Measurements from ENCODE around the gene SCAMP5.

The SCAMP5 gene

DNA sequence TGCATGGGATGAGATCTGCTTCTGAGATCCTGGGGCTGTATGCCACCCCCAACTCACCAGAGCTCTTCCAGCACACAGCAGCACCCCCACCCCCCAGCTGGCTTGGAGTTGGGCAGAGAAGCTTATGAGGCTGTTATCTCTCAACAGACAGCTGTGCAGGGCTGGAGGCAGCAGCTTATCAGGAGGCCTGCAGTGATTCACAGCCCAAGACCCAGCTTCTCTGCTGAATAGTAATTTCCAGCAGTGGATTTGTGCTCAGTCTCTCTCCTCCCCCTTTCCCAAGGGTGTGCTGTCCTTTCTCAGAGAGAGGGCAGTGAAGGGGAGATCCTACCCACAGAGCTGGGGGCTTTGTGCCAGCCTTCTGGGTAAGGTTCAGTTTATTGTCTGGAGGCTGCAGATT, 40.8 kb upstream of the SCAMP5 start:
- TF ChIP-seq TAF1 (IDR thresholded peaks at IDR 0.05; ENCODE audit: low read depth) (no peak), EP300 (IDR thresholded peaks at IDR 0.05; ENCODE audit: borderline replicate concordance) (no peak), YY1 (IDR thresholded peaks at IDR 0.05; ENCODE audit: low read depth) (no peak), FOXM1 (IDR thresholded peaks at IDR 0.05; ENCODE audit: borderline replicate concordance, low read depth) (no peak), TCF12 (IDR thresholded peaks at IDR 0.05; ENCODE audit: low read depth) (no peak), ZBTB7A (IDR thresholded peaks at IDR 0.05; ENCODE audit: low read depth) (no peak), CEBPB (IDR thresholded peaks at IDR 0.05) (no peak), CREB1 (IDR thresholded peaks at IDR 0.05; ENCODE audit: low read depth) (no peak), TEAD4 (IDR thresholded peaks at IDR 0.05) (no peak), NFIC (IDR thresholded peaks at IDR 0.05) (no peak), RAD21 (IDR thresholded peaks at IDR 0.05; ENCODE audit: low read depth) (no peak), EGR1 (IDR thresholded peaks at IDR 0.05) (no peak)
- TF ChIP-seq, protein P1, sequence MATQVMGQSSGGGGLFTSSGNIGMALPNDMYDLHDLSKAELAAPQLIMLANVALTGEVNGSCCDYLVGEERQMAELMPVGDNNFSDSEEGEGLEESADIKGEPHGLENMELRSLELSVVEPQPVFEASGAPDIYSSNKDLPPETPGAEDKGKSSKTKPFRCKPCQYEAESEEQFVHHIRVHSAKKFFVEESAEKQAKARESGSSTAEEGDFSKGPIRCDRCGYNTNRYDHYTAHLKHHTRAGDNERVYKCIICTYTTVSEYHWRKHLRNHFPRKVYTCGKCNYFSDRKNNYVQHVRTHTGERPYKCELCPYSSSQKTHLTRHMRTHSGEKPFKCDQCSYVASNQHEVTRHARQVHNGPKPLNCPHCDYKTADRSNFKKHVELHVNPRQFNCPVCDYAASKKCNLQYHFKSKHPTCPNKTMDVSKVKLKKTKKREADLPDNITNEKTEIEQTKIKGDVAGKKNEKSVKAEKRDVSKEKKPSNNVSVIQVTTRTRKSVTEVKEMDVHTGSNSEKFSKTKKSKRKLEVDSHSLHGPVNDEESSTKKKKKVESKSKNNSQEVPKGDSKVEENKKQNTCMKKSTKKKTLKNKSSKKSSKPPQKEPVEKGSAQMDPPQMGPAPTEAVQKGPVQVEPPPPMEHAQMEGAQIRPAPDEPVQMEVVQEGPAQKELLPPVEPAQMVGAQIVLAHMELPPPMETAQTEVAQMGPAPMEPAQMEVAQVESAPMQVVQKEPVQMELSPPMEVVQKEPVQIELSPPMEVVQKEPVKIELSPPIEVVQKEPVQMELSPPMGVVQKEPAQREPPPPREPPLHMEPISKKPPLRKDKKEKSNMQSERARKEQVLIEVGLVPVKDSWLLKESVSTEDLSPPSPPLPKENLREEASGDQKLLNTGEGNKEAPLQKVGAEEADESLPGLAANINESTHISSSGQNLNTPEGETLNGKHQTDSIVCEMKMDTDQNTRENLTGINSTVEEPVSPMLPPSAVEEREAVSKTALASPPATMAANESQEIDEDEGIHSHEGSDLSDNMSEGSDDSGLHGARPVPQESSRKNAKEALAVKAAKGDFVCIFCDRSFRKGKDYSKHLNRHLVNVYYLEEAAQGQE (IDR thresholded peaks at IDR 0.05; ENCODE audit: low read depth) = no peak
- TF ChIP-seq, protein P2, sequence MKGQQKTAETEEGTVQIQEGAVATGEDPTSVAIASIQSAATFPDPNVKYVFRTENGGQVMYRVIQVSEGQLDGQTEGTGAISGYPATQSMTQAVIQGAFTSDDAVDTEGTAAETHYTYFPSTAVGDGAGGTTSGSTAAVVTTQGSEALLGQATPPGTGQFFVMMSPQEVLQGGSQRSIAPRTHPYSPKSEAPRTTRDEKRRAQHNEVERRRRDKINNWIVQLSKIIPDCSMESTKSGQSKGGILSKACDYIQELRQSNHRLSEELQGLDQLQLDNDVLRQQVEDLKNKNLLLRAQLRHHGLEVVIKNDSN (IDR thresholded peaks at IDR 0.05) = no peak
- TF ChIP-seq, protein P3, sequence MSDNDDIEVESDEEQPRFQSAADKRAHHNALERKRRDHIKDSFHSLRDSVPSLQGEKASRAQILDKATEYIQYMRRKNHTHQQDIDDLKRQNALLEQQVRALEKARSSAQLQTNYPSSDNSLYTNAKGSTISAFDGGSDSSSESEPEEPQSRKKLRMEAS (IDR thresholded peaks at IDR 0.05) = no peak

DNA sequence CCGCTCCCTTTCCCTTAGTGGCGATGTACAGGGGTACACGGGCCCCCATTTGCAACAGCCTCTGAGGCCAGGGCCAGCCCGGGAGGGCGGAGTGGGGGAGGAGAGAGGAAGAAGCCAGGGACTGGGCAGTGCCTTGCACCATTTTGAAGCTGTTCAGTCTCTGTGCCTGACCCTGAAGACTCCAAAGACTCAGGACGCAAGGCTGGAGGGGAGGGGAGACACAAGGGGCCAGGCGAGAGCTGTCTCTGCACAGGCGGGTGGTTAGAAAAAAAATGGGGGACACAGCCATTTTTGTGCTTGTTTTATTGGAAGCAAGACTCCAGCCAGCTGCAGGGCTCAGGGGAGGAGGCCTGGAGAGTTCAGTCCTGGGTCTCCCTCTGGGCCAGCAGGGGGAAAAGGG, 40.3 kb upstream of the SCAMP5 start:
- TF ChIP-seq FOXM1 (IDR thresholded peaks at IDR 0.05; ENCODE audit: borderline replicate concordance, low read depth) = no peak
- no peak for TF ChIP-seq CEBPB (IDR thresholded peaks at IDR 0.05)
- no peak for TF ChIP-seq EP300 (IDR thresholded peaks at IDR 0.05; ENCODE audit: borderline replicate concordance)
- TF ChIP-seq TEAD4 (IDR thresholded peaks at IDR 0.05) = no peak
- no peak for TF ChIP-seq NFIC (IDR thresholded peaks at IDR 0.05)
- no peak for TF ChIP-seq TAF1 (IDR thresholded peaks at IDR 0.05; ENCODE audit: low read depth)
- no peak for TF ChIP-seq EGR1 (IDR thresholded peaks at IDR 0.05)
- no peak for TF ChIP-seq RAD21 (IDR thresholded peaks at IDR 0.05; ENCODE audit: low read depth)
- TF ChIP-seq, protein P3 (IDR thresholded peaks at IDR 0.05) = no peak
- TF ChIP-seq, protein P2 (IDR thresholded peaks at IDR 0.05) = no peak
- TF ChIP-seq, protein P1 (IDR thresholded peaks at IDR 0.05; ENCODE audit: low read depth) = no peak
- no peak for TF ChIP-seq YY1 (IDR thresholded peaks at IDR 0.05; ENCODE audit: low read depth)
- no peak for TF ChIP-seq CREB1 (IDR thresholded peaks at IDR 0.05; ENCODE audit: low read depth)
- no peak for TF ChIP-seq TCF12 (IDR thresholded peaks at IDR 0.05; ENCODE audit: low read depth)

DNA sequence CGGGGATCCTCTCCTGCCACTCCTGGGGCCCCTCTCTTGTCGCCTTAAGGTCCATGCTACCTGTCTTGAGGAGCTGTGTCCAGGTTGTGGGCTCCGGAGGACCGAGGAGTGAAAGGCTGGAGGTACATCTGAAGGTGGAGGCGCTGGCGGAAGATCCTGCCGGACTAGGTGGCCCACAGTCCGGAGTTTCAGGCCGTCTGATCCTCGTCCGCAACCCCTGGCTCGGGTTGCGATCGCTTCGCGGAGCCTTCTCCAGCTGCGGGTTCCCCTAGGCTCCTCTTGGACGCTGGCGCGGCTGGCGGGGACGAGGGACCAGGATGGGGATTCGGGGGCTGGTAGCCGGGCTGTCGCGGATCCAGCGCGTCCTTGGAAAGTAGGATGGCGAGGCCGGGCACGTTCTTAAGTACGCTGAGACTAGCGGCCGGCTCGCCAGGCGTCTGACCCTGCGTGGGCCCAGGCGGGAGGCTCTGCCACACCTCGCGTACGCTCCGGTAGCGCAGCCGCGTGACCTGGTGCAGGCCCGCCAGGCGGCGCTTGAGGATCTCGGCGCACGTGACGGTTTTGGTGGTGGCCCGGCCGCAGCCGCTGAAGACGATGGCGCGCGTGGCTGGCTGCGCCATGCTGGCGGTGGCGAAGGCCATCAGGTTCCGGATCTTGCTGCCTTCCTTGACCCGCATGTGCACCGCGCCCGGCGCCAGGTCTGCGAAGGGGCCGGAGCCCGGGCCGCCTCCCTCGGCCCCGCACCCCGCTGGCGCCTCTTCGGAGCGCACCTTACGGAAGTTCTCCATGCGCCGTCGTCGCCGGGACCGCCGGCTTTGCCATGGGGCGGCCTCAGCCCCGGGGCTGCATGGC, 39.3 kb upstream of the SCAMP5 start:
- no peak for TF ChIP-seq EP300 (IDR thresholded peaks at IDR 0.05; ENCODE audit: borderline replicate concordance)
- TF ChIP-seq TCF12 (IDR thresholded peaks at IDR 0.05; ENCODE audit: low read depth) = no peak
- TF ChIP-seq ZBTB7A (IDR thresholded peaks at IDR 0.05; ENCODE audit: low read depth) = no peak
- TF ChIP-seq, protein P3 (IDR thresholded peaks at IDR 0.05) = no peak
- TF ChIP-seq CEBPB (IDR thresholded peaks at IDR 0.05) = no peak
- TF ChIP-seq YY1 (IDR thresholded peaks at IDR 0.05; ENCODE audit: low read depth) = no peak

DNA sequence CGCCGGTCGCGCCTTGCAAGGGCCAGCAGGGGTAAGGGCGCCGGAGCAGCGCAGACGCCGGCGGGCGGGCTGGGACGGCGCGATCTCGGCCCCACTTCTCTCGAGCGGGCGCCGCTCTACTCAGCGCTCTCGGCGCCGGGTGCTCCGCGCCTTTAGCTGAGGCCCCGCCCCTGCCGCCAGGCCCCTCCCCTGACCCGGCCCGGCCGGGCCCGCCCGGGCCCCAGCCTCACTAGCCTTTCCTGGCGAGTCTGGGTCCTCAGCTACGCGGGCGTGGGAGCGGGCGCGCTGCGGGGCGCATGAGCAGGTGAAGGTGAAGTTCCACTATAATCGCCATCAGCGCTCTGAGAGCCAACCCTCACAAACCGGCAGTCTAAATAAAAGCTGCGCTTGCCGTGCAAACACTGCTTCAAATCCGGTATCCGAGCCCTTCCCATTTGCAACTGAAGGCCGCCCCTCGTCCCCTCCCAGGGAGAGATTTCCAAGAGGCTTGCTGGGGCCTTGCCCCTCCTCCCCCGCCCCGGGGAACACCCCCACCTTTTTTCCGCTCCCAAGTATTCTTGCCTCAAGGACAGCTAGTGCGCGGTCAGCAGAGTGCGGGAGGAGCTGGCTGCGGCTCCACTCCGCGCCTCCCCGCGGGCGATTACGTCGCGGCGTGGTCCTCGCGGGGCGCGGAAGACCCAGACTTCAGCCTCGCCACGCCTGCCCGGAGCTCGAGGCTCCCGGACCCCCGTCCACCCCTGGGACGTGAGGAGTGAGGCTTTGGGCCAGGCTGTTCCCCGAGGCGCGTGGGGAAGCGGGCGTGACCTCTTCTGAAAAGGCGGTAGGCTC, 38.5 kb upstream of the SCAMP5 start, which contains the start of gene RPP25:
TSS of gene RPP25 (minus strand) at position 125 of the 828 bp plus-strand sequence. CDS start 189 bp downstream, outside the sequence.
- TF ChIP-seq ZBTB7A (IDR thresholded peaks at IDR 0.05; ENCODE audit: low read depth) = peak; percentile 88
- TF ChIP-seq FOXM1 (IDR thresholded peaks at IDR 0.05; ENCODE audit: borderline replicate concordance, low read depth) = no peak; the same call in 1 of the 2 replicates
- TF ChIP-seq NFIC (IDR thresholded peaks at IDR 0.05) = no peak
- TF ChIP-seq, protein P1 (IDR thresholded peaks at IDR 0.05; ENCODE audit: low read depth) = no peak
- TF ChIP-seq, protein P3 (IDR thresholded peaks at IDR 0.05) = peak; percentile 85
- TF ChIP-seq TCF12 (IDR thresholded peaks at IDR 0.05; ENCODE audit: low read depth) = no peak

Measured in Ishikawa (cell line).